H9 (cell line): ENCODE measurements around the gene CDK15. TPM values are rescaled to one million over a fixed set of nuclear protein-coding genes. Genes with fewer than 3 reads are reported as not detected.

Experiments
- DNase-seq: peaks from one replicate; pipeline ENCODE4 v3.0.0-alpha.2; 2017
- H2AFZ ChIP-seq: one replicate; pipeline ENCODE4 v1.6.1; 2013; ENCODE audit warnings: mild to moderate bottlenecking, low read length, control low read depth, moderate library complexity
- H2AK5ac ChIP-seq: 2 replicates; pipeline ENCODE4 v1.6.1; 2013; ENCODE audit warnings: low read length, control low read depth, mixed read lengths; ENCODE audit not compliant: insufficient read length
- H2BK120ac ChIP-seq: one replicate; pipeline ENCODE4 v1.6.1; 2013; ENCODE audit warnings: low read depth, mild to moderate bottlenecking, low read length, control low read depth, inconsistent platforms; ENCODE audit not compliant: poor library complexity, severe bottlenecking
- H2BK12ac ChIP-seq: 2 replicates; pipeline ENCODE4 v1.6.1; 2013; ENCODE audit warnings: low read length, control low read depth, mixed read lengths, low read depth; ENCODE audit not compliant: insufficient read length
- H2BK15ac ChIP-seq: 2 replicates; pipeline ENCODE4 v1.6.1; 2013; ENCODE audit warnings: low read depth, low read length, control low read depth
- H2BK20ac ChIP-seq: one replicate; pipeline ENCODE4 v1.6.1; 2013; ENCODE audit warnings: low read depth, mild to moderate bottlenecking, low read length, control low read depth, inconsistent platforms; ENCODE audit not compliant: poor library complexity, severe bottlenecking
- H2BK5ac ChIP-seq: 2 replicates; pipeline ENCODE4 v1.6.1; 2013; ENCODE audit warnings: low read length, control low read depth, mixed read lengths; ENCODE audit not compliant: insufficient read length
- H3K14ac ChIP-seq: 2 replicates; pipeline ENCODE4 v1.6.1; 2013; ENCODE audit warnings: low read length, control low read depth; ENCODE audit not compliant: insufficient read depth
- H3K18ac ChIP-seq: 2 replicates; pipeline ENCODE4 v1.6.1; 2013; ENCODE audit warnings: low read depth, mild to moderate bottlenecking, mixed read lengths, low read length, control low read depth; ENCODE audit not compliant: insufficient read length
- H3K23ac ChIP-seq: 2 replicates; pipeline ENCODE4 v1.6.1; 2013; ENCODE audit warnings: low read length, control low read depth, mixed read lengths, low read depth; ENCODE audit not compliant: insufficient read length
- H3K23me2 ChIP-seq: 2 replicates; pipeline ENCODE4 v1.6.1; 2013; ENCODE audit warnings: low read depth, mild to moderate bottlenecking, mixed read lengths, low read length, control low read depth; ENCODE audit not compliant: insufficient read length, poor library complexity, severe bottlenecking
- H3K27ac ChIP-seq: 2 replicates; pipeline ENCODE4 v1.5.1; 2013; ENCODE audit warnings: low read length, control low read depth, mixed read lengths, low read depth; ENCODE audit not compliant: insufficient read length
- H3K27me3 ChIP-seq: 2 replicates; pipeline ENCODE4 v1.6.1; 2013; ENCODE audit warnings: low read length, control low read depth, inconsistent platforms; ENCODE audit not compliant: insufficient read depth
- H3K4ac ChIP-seq: 2 replicates; pipeline ENCODE4 v1.6.1; 2013; ENCODE audit warnings: low read depth, mild to moderate bottlenecking, control low read depth, inconsistent platforms, low read length, moderate library complexity
- H3K4me1 ChIP-seq: 2 replicates; pipeline ENCODE4 v1.6.1; 2013; ENCODE audit warnings: low read length, control low read depth, inconsistent platforms; ENCODE audit not compliant: insufficient read depth
- H3K4me2 ChIP-seq: 2 replicates; pipeline ENCODE4 v1.6.1; 2013; ENCODE audit warnings: low read length, control low read depth, mixed read lengths; ENCODE audit not compliant: insufficient read length, insufficient read depth
- H3K56ac ChIP-seq: 2 replicates; pipeline ENCODE4 v1.6.1; 2013; ENCODE audit warnings: low read depth, mild to moderate bottlenecking, mixed read lengths, low read length, control low read depth; ENCODE audit not compliant: insufficient read length
- H3K79me1 ChIP-seq: 2 replicates; pipeline ENCODE4 v1.6.1; 2013; ENCODE audit warnings: low read depth, mild to moderate bottlenecking, moderate library complexity, low read length, control low read depth, inconsistent platforms; ENCODE audit not compliant: insufficient read depth, poor library complexity, severe bottlenecking
- H3K79me2 ChIP-seq: 2 replicates; pipeline ENCODE4 v1.6.1; 2013; ENCODE audit warnings: low read length, control low read depth, inconsistent platforms; ENCODE audit not compliant: insufficient read depth
- H3K9ac ChIP-seq: 2 replicates; pipeline ENCODE4 v1.6.1; 2013; ENCODE audit warnings: low read length, control low read depth, mixed read lengths; ENCODE audit not compliant: insufficient read length; ENCODE audit errors: extremely low read depth
- H3K9me3 ChIP-seq: one replicate; pipeline ENCODE4 v1.6.1; 2013; ENCODE audit warnings: low read depth, low read length, inconsistent platforms; ENCODE audit not compliant: control insufficient read depth
- H3T11ph ChIP-seq: one replicate; pipeline ENCODE4 v1.6.1; 2013; ENCODE audit warnings: mild to moderate bottlenecking, low read length, control low read depth, inconsistent platforms
- H4K20me1 ChIP-seq: one replicate; pipeline ENCODE4 v1.6.1; 2013; ENCODE audit not compliant: control insufficient read depth, insufficient read length, insufficient read depth
- H4K5ac ChIP-seq: 2 replicates; pipeline ENCODE4 v1.6.1; 2013; ENCODE audit warnings: low read depth, mild to moderate bottlenecking, mixed read lengths, low read length, control low read depth; ENCODE audit not compliant: insufficient read length
- H4K8ac ChIP-seq: replicated peaks from 2 replicates; pipeline ENCODE4 v1.6.1; 2013; ENCODE audit warnings: low read length, control low read depth, mixed read lengths, low read depth; ENCODE audit not compliant: insufficient read length
- H4K91ac ChIP-seq: 2 replicates; pipeline ENCODE4 v1.6.1; 2013; ENCODE audit warnings: low read depth, mild to moderate bottlenecking, moderate library complexity, mixed read lengths, low read length, control low read depth; ENCODE audit not compliant: insufficient read length
- H3K27ac Mint-ChIP-seq, 3 experiments: 2 replicates in 2 of 3; 3 replicates in 1 of 3; pipeline ENCODE4 v1.8.0; 2020 to 2021; ENCODE audit warnings: mixed read lengths in 3 of 3, mild to moderate bottlenecking in 1 of 3, moderate library complexity in 1 of 3
- H3K27me3 Mint-ChIP-seq: 2 replicates; pipeline ENCODE4 v1.8.0; 2021; ENCODE audit warnings: low read depth, mild to moderate bottlenecking, moderate library complexity, mixed read lengths
- H3K36me3 Mint-ChIP-seq, 3 experiments: 2 replicates in 2 of 3; 3 replicates in 1 of 3; pipeline ENCODE4 v1.8.0; 2020 to 2021; ENCODE audit warnings: low read depth in 3 of 3, mixed read lengths in 3 of 3; ENCODE audit not compliant: insufficient read depth in 1 of 3
- H3K4me1 Mint-ChIP-seq, 2 experiments: 2 replicates each; pipeline ENCODE4 v1.8.0; 2020; ENCODE audit warnings: mixed read lengths in 2 of 2
- H3K4me3 Mint-ChIP-seq, 2 experiments: 2 replicates in 1 of 2; 3 replicates in 1 of 2; pipeline ENCODE4 v1.8.0; 2020 to 2021; ENCODE audit warnings: mild to moderate bottlenecking in 2 of 2, mixed read lengths in 2 of 2, moderate library complexity in 1 of 2
- H3K9me3 Mint-ChIP-seq, 2 experiments: 2 replicates in 1 of 2; 3 replicates in 1 of 2; pipeline ENCODE4 v1.8.0; 2020; ENCODE audit warnings: mild to moderate bottlenecking in 2 of 2, mixed read lengths in 2 of 2, moderate library complexity in 1 of 2
- total RNA-seq: library from RNA; stranded (reverse); gene quantifications from 2 replicates; pipeline ENCODE4 v1.2.1, GENCODE V29; 2021
- TF ChIP-seq, protein P1 (sequence below): fragments of 200-600 bp; sonication (generic); conservative IDR thresholded peaks from 3 replicates; pipeline ENCODE4 v1.8.0; 2021; ENCODE audit warnings: antibody characterized with exemption, mild to moderate bottlenecking

The CDK15 gene
- total RNA-seq, 1 experiment from 2014 or later, result not detected

GRCh38 chr2:201847481-201847880, 41.1 kb downstream of the CDK15 start:
- Mint-ChIP-seq H3K27ac (peak overlapping the region in 1 of 3 experiments; percentile 57; a peak in 1 of 7 replicates), H3K27me3 (no peaks in the 10 kb centered on the region), H3K9me3 (no peaks in the 10 kb centered on the region), H3K4me1 (peaks cover 5% of the 10 kb centered on the region in 2 experiments), H3K4me3 (no peak overlapping the region), H3K36me3 (no peaks in the 10 kb centered on the region; a peak in 1 of 7 replicates)
- Histone ChIP-seq H3K23ac (no peak overlapping the region), H2AK5ac (no peak overlapping the region), H4K20me1 (no peaks in the 10 kb centered on the region), H3K27ac (no peak overlapping the region), H3K79me2 (no peaks in the 10 kb centered on the region), H3K4me1 (no peaks in the 10 kb centered on the region), H3K4me2 (no peak overlapping the region), H2BK12ac (no peak overlapping the region), H3K23me2 (no peaks in the 10 kb centered on the region), H3K18ac (no peak overlapping the region), H3K9me3 (no peaks in the 10 kb centered on the region), H3K79me1 (no peaks in the 10 kb centered on the region), H3K56ac (no peak overlapping the region), H2BK120ac (no peak overlapping the region), H4K5ac (no peak overlapping the region), H2AFZ (no peak overlapping the region), H3K27me3 (no peaks in the 10 kb centered on the region), H2BK20ac (no peak overlapping the region), H2BK5ac (no peak overlapping the region), H4K8ac (no peak overlapping the region), H4K91ac (no peak overlapping the region), H2BK15ac (no peak overlapping the region), H3K14ac (no peak overlapping the region), H3T11ph (no peak overlapping the region), H3K9ac (no peak overlapping the region), H3K4ac (no peak overlapping the region)
- TF ChIP-seq, protein P1, sequence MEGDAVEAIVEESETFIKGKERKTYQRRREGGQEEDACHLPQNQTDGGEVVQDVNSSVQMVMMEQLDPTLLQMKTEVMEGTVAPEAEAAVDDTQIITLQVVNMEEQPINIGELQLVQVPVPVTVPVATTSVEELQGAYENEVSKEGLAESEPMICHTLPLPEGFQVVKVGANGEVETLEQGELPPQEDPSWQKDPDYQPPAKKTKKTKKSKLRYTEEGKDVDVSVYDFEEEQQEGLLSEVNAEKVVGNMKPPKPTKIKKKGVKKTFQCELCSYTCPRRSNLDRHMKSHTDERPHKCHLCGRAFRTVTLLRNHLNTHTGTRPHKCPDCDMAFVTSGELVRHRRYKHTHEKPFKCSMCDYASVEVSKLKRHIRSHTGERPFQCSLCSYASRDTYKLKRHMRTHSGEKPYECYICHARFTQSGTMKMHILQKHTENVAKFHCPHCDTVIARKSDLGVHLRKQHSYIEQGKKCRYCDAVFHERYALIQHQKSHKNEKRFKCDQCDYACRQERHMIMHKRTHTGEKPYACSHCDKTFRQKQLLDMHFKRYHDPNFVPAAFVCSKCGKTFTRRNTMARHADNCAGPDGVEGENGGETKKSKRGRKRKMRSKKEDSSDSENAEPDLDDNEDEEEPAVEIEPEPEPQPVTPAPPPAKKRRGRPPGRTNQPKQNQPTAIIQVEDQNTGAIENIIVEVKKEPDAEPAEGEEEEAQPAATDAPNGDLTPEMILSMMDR, result no peak
- DNase-seq, result no peak
